Measurements from ENCODE around the gene ARHGAP18. TPM values are rescaled to one million over a fixed set of nuclear protein-coding genes. Genes with fewer than 3 reads are reported as not detected.

ARHGAP18 gene
- total and polyA plus RNA-seq, 2 of the 13 experiments (the other 11 are each of a cell fraction or from before 2014, with no cell fraction given), result 58.2 to 115 TPM

DNA sequence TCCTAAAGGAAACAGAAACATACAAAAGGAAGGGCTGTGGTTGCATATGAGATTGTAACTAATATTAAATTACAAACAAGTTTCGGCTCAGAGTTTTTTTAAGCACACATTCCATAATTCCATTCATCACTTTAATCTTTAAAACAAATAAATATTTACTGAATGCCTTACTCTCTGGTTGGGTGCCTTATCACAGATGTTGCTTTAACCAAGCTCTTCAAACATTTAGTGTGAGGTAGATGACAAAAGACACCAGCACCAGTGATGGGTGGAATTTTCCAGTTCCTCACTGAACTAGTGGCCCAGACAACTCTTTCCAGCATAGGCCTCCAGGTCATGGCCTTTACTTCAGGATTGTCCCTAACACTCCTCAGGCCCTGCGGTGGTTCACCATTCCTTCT lies 58.7 kb downstream of the ARHGAP18 start (continued):
- TF ChIP-seq ATF6 (CRISPR knock-in tag; conservative IDR thresholded peaks at IDR 0.05) (no peak), ZNF619 (CRISPR knock-in tag; IDR thresholded peaks at IDR 0.05) (no peak), PHF20 (CRISPR knock-in tag; IDR thresholded peaks at IDR 0.05) (no peak), ZC3H13 (CRISPR knock-in tag; IDR thresholded peaks at IDR 0.05) (no peak), RNF219 (CRISPR knock-in tag; IDR thresholded peaks at IDR 0.05) (no peak), GLI4 (CRISPR knock-in tag; IDR thresholded peaks at IDR 0.05; ENCODE audit: borderline replicate concordance) (no peak), KMT2A (CRISPR knock-in tag; IDR thresholded peaks at IDR 0.05) (no peak), CCAR2 (optimal IDR thresholded peaks at IDR 0.05; ENCODE audit: low read depth, low read length) (no peak), ESRRA (CRISPR knock-in tag; IDR thresholded peaks at IDR 0.05; ENCODE audit: low read depth) (no peak), CBX2 (IDR thresholded peaks at IDR 0.05; ENCODE audit: low read depth, low read length) (no peak), CBX2 (CRISPR knock-in tag; IDR thresholded peaks at IDR 0.05; ENCODE audit: low read depth) (no peak; the same call in 1 of the 2 replicates), FOXK1 (CRISPR knock-in tag; IDR thresholded peaks at IDR 0.05; ENCODE audit: borderline replicate concordance, low read depth) (no peak), ZSCAN29 (CRISPR knock-in tag; conservative IDR thresholded peaks at IDR 0.05) (no peak), ZNF44 (CRISPR knock-in tag; IDR thresholded peaks at IDR 0.05) (no peak), ZNF331 (CRISPR knock-in tag; IDR thresholded peaks at IDR 0.05) (peak; percentile 92), PPARG (CRISPR knock-in tag; conservative IDR thresholded peaks at IDR 0.05) (no peak), ZEB1 (IDR thresholded peaks at IDR 0.05; ENCODE audit: insufficient replicate concordance, low read depth) (no peak), ZNF256 (CRISPR knock-in tag; conservative IDR thresholded peaks at IDR 0.05) (no peak), MBD4 (IDR thresholded peaks at IDR 0.05; ENCODE audit: borderline replicate concordance, low read length) (peak; percentile 32; the same call in 1 of the 2 replicates), HNRNPK (IDR thresholded peaks at IDR 0.05; ENCODE audit: low read depth, low read length, poor library complexity, severe bottlenecking) (no peak), ZNF546 (CRISPR knock-in tag; conservative IDR thresholded peaks at IDR 0.05) (no peak), ZNF770 (CRISPR knock-in tag; IDR thresholded peaks at IDR 0.05) (peak; percentile 70; the same call in 1 of the 2 replicates), ZNF850 (CRISPR knock-in tag; conservative IDR thresholded peaks at IDR 0.05) (no peak), RBFOX2 (IDR thresholded peaks at IDR 0.05; ENCODE audit: low read depth, low read length) (no peak), ZNF121 (CRISPR knock-in tag; IDR thresholded peaks at IDR 0.05) (no peak), SYNCRIP (IDR thresholded peaks at IDR 0.05; ENCODE audit: insufficient read depth, low read depth, low read length) (no peak), ZNF792 (CRISPR knock-in tag; IDR thresholded peaks at IDR 0.05) (peak; percentile 54; the same call in 1 of the 2 replicates), ZNF253 (CRISPR knock-in tag; IDR thresholded peaks at IDR 0.05; ENCODE audit: borderline replicate concordance) (no peak)
